Measurements from ENCODE around the gene TSPAN17. TPM values are rescaled to one million over a fixed set of nuclear protein-coding genes. Genes with fewer than 3 reads are reported as not detected.

Gene TSPAN17
- total RNA-seq, 1 donor from 2014 or later: 57.5 TPM

GRCh38 chr5:176700239-176700847 is 53.1 kb downstream of the TSPAN17 start:
- H3K9me3 Mint-ChIP-seq (ENCODE audit: unreplicated experiment): no peaks in the 10 kb centered on the region
- no peaks in the 10 kb centered on the region for H3K36me3 Mint-ChIP-seq (ENCODE audit: low read depth, unreplicated experiment)
- TF ChIP-seq CTCF (IDR thresholded peaks at IDR 0.05; ENCODE audit: unreplicated experiment): no peak
- no peak overlapping the region for H3K4me3 Mint-ChIP-seq (ENCODE audit: unreplicated experiment)
- H3K27me3 Mint-ChIP-seq (ENCODE audit: unreplicated experiment): peaks cover 9% of the 10 kb centered on the region
- no peak overlapping the region for H3K27ac Mint-ChIP-seq (ENCODE audit: unreplicated experiment)
- peak; percentile 41 for DNase-seq (ENCODE audit: low spot score)
- H3K4me1 Mint-ChIP-seq (ENCODE audit: unreplicated experiment): peaks cover 6% of the 10 kb centered on the region

DNA sequence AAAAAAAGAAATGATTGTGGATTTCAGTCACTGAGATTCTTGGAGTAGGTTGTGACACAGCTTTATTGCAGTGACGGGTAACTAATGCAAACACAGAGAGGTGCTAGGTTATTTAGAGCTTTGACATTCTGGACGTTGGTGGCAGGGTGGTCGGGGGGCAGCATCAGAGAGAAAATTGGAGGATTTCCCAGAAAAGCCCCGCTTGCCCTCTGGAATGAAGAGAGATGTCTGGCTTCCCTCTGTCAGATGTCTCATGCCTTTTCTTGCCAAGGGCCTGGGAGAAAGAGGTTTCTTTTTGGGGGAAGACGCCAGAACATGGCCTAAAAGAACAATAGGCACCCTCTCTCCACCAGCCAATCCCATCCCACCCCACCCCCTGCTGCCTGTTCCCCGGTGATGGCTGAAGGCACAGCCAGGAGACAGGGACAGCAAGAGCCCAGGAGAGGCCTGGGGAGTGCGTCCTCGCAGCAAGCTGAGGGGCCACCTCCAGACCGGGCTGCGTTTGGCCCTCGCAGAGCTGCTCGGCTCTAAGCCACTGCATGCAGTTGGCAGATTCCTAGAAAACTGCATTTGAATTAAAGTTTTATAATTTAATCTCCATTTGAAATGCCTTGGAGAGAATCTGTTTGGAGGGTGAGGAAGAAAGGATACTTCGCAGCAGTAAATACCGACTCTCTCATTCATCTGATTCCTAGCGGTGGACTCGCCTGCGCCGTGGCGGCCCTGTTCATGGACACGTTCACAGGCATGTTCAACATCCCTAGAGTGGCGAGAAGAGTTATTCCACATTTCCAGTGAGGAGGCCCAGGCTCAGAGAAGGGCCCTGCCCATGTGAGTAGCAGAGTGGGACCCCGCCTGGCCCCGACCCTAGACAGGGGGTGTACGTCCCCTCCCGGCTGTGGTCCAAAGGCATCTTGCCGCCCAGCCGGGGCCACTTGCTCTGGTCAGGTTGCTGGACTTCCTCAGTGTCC is 55.7 kb downstream of the TSPAN17 start:
- Mint-ChIP-seq H3K4me1 (ENCODE audit: unreplicated experiment) (peaks cover 13% of the 10 kb centered on the region), H3K27me3 (ENCODE audit: unreplicated experiment) (peaks cover 5% of the 10 kb centered on the region), H3K27ac (ENCODE audit: unreplicated experiment) (no peak overlapping the region), H3K9me3 (ENCODE audit: unreplicated experiment) (no peaks in the 10 kb centered on the region), H3K36me3 (ENCODE audit: low read depth, unreplicated experiment) (no peaks in the 10 kb centered on the region), H3K4me3 (ENCODE audit: unreplicated experiment) (no peak overlapping the region)
- no peak for DNase-seq (ENCODE audit: low spot score)
- TF ChIP-seq CTCF (IDR thresholded peaks at IDR 0.05; ENCODE audit: unreplicated experiment): no peak

DNA sequence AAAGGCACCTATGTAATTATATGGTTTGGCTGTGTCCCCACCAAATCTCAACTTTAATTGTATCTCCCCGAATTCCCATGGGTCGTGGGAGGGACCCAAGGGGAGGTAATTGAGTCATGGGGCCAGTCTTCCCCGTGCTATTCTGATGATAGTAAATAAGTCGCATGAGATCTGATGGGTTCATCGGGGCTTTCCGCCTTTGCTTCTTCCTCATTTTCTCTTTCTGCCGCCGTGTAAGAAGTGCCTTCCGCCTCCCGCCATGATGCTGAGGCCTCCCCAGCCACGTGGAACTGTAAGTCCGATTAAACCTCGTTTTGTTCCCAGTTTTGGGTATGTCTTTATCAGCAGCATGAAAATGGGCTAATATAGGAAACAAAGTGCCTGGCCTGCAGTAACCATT is 56.6 kb downstream of the TSPAN17 start:
- H3K27ac Mint-ChIP-seq (ENCODE audit: unreplicated experiment): no peak overlapping the region
- H3K4me1 Mint-ChIP-seq (ENCODE audit: unreplicated experiment): peaks cover 13% of the 10 kb centered on the region
- DNase-seq (ENCODE audit: low spot score): no peak
- no peak overlapping the region for H3K4me3 Mint-ChIP-seq (ENCODE audit: unreplicated experiment)
- peaks cover 5% of the 10 kb centered on the region for H3K27me3 Mint-ChIP-seq (ENCODE audit: unreplicated experiment)
- H3K9me3 Mint-ChIP-seq (ENCODE audit: unreplicated experiment): no peaks in the 10 kb centered on the region
- H3K36me3 Mint-ChIP-seq (ENCODE audit: low read depth, unreplicated experiment): no peaks in the 10 kb centered on the region
- TF ChIP-seq CTCF (IDR thresholded peaks at IDR 0.05; ENCODE audit: unreplicated experiment): no peak

DNA sequence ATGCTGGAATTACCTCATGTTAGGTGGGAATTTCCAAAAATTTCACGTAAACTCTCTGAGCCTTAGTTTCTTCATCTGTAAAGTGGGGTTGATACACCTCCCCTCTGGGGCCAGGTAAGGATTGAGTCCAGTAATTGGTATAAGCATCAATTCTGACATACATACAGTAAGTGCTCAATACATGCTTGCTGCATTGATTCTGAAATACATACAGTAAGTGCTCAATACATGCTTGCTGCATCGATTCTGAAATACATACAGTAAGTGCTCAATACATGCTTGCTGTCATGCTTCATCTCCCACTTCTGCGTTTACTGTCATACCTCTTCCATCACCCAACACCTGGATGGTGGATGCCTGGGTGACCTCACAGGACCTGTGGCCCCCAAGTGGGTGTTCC is 57.1 kb downstream of the TSPAN17 start:
- H3K4me3 Mint-ChIP-seq (ENCODE audit: unreplicated experiment): no peak overlapping the region
- no peak for TF ChIP-seq CTCF (IDR thresholded peaks at IDR 0.05; ENCODE audit: unreplicated experiment)
- peaks cover 5% of the 10 kb centered on the region for H3K27me3 Mint-ChIP-seq (ENCODE audit: unreplicated experiment)
- DNase-seq (ENCODE audit: low spot score): no peak
- no peaks in the 10 kb centered on the region for H3K36me3 Mint-ChIP-seq (ENCODE audit: low read depth, unreplicated experiment)
- H3K4me1 Mint-ChIP-seq (ENCODE audit: unreplicated experiment): peaks cover 13% of the 10 kb centered on the region
- H3K9me3 Mint-ChIP-seq (ENCODE audit: unreplicated experiment): no peaks in the 10 kb centered on the region
- H3K27ac Mint-ChIP-seq (ENCODE audit: unreplicated experiment): no peak overlapping the region

GRCh38 chr5:176704817-176705216 is 57.5 kb downstream of the TSPAN17 start:
- peaks cover 5% of the 10 kb centered on the region for H3K27me3 Mint-ChIP-seq (ENCODE audit: unreplicated experiment)
- no peak overlapping the region for H3K4me3 Mint-ChIP-seq (ENCODE audit: unreplicated experiment)
- no peak for DNase-seq (ENCODE audit: low spot score)
- no peaks in the 10 kb centered on the region for H3K9me3 Mint-ChIP-seq (ENCODE audit: unreplicated experiment)
- no peak overlapping the region for H3K27ac Mint-ChIP-seq (ENCODE audit: unreplicated experiment)
- TF ChIP-seq CTCF (IDR thresholded peaks at IDR 0.05; ENCODE audit: unreplicated experiment): no peak
- H3K4me1 Mint-ChIP-seq (ENCODE audit: unreplicated experiment): peaks cover 13% of the 10 kb centered on the region
- H3K36me3 Mint-ChIP-seq (ENCODE audit: low read depth, unreplicated experiment): no peaks in the 10 kb centered on the region

All from endothelial cell (in vitro differentiated cells).